Stimulated activated CD8-positive, alpha-beta memory T cell treated with anti-CD3 and anti-CD28 coated beads, Interleukin-4, amount 100 ng/mL, for 24 hours (primary cell): ENCODE measurements around the gene CLTA.
A peak's percentile ranks its signal among the peaks of the same experiment; 100 is the strongest.
"Not testable (repeated sequence)": the region's sequence is repeated elsewhere in the genome, so short reads cannot be mapped to it uniquely, and the experiment has no call there.

Experiments used
- DNase-seq: peaks from one replicate; pipeline ENCODE4 v3.0.0-alpha.2; 2020; ENCODE audit warnings: low read depth

Gene CLTA

GRCh38 chr9:36191290-36191645 lies 547 bp downstream of the CLTA start:
- peak; percentile 14 for DNase-seq

GRCh38 chr9:36191686-36192085 lies 965 bp downstream of the CLTA start:
- DNase-seq = no peak

- DNase-seq = no peak
These were observed 1.5 kb downstream of the CLTA start for GRCh38 chr9:36192196-36192595.

DNA sequence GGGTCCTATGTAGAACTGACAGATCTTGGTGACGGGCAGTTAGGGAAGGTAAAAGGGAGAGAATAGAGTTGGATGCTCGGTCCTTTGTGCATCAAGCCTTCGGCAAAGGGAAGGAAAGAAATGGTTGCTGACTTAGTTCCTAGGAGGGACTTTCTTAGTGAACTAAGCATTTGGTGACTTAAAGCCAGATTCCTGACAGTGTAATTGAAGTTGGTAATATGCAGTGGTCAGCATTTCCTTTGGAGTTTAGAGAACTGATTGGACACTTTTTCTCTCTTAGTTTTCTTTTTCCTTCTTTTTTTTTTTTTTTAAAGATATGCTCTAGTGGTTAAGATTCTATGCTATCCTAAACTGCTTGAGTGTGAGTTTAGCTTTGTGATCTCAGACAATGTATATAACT lies 2.3 kb downstream of the CLTA start:
- DNase-seq = no peak

DNA sequence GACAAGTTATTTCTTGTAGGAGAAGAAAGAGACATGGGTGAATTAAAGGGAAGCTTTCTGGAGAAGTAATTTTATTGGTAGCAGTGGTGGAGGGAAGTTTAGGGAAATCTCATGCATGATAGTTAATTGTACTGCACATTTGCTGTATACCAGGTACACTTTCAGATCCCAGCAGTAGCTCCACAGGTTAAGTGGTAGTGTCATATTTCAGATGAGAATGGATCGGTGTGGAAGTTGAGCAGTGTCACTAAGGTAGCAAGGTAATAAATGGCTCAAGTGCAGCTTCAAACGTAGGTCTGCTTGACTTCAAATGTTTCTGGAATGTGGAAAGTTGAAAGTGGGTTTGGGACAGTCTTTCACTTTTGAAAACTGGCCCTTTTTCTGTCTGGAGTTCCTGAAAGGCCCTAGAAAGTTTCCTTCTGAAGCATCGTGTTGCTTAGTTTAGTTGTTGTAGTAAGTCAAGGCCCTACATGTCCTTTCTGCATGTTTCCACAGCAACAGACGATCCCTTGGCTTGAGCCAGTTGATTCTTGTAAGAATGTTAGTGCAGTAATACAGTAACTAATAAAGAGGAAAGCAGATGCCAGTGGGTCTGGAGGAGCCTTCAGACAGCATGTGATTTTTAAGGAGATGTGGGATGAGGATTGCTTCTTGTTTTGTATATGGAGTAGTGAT lies 3.7 kb downstream of the CLTA start:
- DNase-seq = no peak

DNA sequence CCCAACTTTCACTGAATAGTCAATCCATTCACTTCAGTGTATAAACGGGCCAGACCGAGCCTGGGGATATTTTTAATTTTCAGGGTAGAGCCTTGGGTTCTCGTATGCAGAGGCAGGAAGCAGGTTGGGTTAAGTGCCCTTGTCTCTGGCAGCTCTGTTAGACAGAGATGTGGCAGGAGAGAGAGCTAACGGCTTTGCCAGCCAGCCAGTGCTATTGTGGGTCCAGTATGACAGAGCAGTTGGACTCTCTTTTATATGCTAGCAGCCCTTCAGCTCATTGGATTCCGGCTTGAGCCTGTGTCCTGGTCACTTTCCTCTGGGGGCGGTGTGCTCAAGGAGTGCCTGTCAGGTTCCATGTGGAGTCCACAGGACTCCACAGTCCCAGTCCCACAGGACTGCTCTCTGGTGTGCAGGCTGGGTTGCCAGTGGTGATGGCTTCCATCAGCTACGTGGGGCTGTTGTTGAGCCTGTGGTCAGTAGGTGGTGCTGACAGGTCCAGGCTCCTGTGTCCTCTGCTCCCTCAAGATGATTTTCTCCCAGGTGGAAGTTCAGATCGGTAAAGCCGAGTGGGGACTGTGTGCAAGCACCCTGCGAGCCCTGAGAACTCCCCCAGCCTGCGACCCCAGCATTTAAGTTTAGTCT lies 14.3 kb downstream of the CLTA start:
- DNase-seq = no peak

GRCh38 chr9:36207016-36207415 lies 16.3 kb downstream of the CLTA start:
- DNase-seq = no peak

- no peak for DNase-seq
These were observed 16.9 kb downstream of the CLTA start for GRCh38 chr9:36207546-36208012.

DNA sequence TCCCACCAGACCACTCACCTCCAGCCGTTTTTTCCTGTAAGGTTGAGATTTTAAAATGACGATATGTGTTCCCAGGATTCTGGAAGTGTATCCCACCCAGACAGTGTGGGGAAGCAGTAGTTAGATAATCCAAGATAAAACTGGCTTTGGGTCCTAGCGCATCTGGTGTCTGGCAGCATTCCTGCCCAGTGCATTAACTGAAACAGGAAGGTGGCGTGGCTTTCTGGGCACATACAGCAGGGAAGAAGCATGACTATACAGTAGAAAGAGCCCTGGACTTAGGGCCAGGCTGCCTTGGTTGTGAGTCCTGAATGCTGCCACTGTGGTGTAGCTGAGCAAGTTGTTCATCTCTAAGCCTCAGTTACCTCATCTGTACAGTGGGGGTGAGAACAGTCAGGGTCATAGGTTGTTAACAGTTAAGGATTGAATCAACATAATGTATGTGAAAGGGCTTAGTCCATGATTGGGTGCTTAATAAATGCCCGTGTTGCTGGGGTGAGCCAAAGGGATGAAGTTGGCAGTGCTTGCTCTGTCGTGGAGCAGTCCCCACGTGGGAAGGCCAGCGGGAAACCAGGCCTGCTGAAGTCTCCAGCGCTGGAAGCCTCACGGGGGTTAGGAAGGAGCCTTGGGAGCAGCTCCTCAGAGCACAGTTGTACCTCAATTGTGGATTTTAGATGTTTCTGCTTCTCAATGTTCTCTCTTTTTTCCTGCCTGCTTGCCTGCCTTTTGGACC lies 18.0 kb downstream of the CLTA start:
- no peak for DNase-seq

DNA sequence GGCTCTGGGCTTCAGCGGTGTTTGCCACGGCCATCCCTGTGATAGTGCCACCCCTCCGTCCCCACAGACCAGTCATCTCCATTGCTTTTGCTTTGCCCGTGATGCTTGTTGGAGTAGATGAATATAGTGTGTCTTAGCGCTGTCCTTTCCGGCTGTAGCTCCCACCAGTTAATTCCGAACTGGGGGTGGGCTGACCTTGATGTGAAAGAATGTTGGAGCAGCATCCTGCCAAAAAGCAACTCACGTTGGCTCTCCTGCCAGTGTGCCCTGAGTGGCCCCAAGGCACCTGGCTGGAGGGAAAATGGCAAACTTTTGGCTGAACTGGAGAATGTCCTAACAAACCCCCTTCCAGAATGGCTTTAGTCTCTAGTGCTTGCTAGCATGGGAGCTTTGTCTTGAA lies 20.0 kb downstream of the CLTA start:
- DNase-seq = no peak

DNA sequence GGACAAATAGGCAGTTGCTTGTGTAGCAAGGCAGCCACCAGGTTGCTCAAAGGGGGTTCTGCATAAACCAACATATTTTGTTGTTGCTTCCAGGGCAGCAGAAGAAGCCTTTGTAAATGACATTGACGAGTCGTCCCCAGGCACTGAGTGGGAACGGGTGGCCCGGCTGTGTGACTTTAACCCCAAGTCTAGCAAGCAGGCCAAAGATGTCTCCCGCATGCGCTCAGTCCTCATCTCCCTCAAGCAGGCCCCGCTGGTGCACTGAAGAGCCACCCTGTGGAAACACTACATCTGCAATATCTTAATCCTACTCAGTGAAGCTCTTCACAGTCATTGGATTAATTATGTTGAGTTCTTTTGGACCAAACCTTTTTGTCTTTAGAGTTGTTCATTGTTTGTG lies 20.8 kb downstream of the CLTA start:
- no peak for DNase-seq

DNA sequence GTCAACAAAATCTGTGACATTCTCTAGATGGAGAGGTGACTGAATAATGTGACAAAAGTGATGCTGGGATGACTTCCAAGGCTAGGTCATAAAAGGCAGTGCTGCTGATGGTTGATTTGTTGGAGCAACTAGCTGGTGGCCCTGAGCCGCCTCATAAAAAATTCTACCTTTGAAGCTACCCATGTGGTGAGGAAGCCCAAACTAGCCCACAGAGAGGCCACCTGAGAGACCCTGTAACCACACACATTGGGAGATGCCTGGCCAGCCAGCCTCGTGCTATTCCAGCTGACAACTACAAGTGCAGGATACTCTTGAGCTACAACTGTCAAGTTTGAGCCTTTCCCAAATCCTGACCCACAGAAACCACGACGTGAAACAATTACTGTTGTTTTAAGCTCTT lies 22.7 kb downstream of the CLTA start:
- no peak for DNase-seq

GRCh38 chr9:36213989-36214388 lies 23.3 kb downstream of the CLTA start:
- DNase-seq = no peak

- no peak for DNase-seq
These were observed 23.9 kb downstream of the CLTA start for GRCh38 chr9:36214571-36214970.

DNA sequence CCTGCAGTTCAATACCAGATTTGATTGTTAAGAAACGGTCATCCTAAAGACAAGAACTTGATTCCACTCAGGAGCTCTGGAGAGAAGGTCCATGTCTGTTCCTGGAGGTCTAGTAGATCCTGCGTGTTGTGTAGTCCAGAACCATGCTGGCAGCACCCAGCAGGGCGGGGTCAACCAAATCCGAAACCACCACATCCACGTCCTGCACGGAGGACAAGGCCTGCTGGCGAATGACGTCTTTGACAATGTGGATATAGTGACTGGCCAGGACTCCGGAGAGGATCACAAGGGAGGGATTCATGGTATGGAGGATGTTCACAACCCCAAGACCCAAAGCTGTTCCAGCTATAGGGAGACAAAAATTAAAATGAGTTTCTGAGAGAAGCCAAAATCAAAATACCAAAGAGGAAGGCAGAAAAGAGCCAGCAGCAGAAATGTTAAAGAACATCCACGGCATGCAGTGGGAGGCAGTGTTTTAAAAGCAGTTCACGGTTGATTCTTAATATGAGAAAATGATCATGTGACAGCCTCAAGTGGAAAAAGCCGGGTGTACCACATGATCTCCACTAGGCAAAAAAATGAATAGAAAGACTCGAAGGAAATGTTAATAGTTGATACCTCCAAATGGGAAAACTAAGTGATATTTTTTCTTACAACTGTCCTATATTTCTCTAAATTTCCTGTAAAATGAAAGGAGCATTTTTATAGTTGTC lies 26.7 kb downstream of the CLTA start:
- DNase-seq = no peak

- DNase-seq = no peak
These were observed 27.3 kb downstream of the CLTA start for GRCh38 chr9:36218011-36218410.

DNA sequence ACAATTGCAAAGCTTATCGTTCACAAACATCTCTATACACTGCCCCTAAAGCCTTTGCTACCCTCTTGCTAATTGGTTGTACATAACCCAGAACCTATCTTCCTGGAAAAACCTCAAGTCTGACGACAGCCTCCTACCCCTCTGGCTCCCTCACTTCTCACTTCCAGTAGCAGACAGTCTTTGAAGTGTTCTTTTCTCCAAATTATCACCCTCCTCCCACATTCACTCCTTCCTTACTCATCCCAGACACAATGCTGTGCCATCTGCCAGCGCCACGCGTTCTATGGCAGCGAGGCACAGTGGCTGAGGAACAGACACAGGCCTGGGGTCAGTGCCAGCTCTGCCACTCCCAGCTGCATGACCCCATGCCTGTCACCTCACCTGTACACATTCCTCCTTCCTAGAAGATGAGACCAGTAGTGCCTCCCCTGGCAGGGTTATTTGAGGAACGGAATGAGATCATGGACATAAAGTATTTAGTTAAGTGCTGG lies 27.7 kb downstream of the CLTA start:
- no peak for DNase-seq

- DNase-seq = no peak
These were observed 30.9 kb downstream of the CLTA start for GRCh38 chr9:36221667-36222066.

DNA sequence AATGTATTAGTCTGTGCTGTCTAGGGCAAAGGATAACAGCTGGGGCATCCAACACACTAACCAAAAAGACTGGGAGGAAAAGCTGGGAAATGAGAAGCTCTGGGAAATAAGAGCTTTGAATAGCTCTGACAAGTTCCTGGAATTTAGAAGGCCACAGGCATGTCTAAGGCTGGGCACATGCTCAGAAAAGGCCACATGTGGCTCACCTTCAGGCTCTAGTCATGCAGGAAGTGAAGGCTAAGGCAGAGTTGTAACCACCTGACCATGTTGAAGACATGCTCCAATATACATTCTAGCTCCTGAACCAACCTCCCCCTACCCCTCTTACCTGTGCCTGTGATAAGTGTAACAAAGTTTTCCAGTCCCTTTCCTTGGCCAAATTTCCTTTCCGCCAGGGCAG lies 31.7 kb downstream of the CLTA start:
- no peak for DNase-seq

DNA sequence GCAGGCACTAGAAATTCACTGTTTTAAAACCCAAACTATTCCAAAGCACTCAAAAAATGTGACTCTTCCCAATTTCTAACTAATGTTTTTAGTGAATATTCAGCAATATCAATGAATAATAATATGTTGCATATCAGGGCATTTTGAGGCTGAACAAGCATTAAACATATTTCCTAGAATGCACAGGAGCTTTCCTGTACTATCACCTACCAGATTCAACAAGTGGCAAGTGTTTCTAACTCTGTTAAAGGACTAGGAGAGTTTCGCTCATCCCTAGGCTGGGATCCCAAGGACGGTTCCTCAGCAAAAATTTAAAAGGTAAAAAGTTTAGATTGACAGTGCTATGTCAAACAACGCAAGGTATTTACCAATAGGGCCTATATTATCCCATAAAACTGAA lies 46.5 kb downstream of the CLTA start:
- DNase-seq = no peak

DNA sequence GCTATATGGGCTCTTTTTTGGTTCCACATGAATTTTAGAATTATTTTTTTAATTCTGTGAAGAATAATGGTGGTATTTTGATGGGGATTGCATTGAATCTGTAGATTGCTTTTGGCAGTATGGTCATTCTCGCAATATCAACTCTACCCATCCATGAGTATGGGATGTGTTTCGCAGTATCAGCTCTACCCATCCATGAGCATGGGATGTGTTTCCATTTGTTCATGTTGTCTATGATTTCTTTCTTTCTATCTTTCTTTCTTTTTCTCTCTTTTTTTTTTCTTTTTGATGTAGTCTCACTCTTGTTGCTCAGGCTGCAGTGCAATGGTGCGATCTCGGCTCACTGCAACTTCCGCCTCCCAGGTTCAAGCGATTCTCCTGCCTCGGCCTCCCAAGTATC lies 48.5 kb downstream of the CLTA start:
- not testable (repeated sequence) for DNase-seq

GRCh38 chr9:36239675-36240074 lies 49.0 kb downstream of the CLTA start:
- DNase-seq = not testable (repeated sequence)

GRCh38 chr9:36245906-36246305 lies 55.2 kb downstream of the CLTA start:
- DNase-seq = no peak
